ENCODE measurements around the gene ITGB4. TPM values are rescaled to one million over a fixed set of nuclear protein-coding genes. Genes with fewer than 3 reads are reported as not detected.

Gene ITGB4
- total RNA-seq, 1 experiment from 2014 or later = 5.3 TPM

DNA sequence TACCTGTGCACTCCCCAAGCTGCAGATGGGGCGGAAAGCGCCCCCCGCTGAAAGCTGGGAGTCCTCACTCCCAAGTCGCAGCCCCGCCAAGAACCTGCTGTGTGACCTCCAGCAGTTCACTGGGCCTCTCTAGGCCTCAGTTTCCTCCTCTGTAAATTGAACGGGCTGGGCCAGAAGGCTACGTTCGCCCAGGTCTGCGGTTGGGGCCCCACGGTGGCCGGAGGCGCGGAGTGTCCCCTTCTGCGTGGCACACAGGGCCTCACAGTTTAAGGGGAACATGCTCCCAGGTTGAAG, 43.1 kb downstream of the ITGB4 start:
- peak overlapping the region; percentile 48 for H3K4me2 ChIP-seq (ENCODE audit: insufficient read depth, insufficient read length, low read length)
- TF ChIP-seq, protein P1, sequence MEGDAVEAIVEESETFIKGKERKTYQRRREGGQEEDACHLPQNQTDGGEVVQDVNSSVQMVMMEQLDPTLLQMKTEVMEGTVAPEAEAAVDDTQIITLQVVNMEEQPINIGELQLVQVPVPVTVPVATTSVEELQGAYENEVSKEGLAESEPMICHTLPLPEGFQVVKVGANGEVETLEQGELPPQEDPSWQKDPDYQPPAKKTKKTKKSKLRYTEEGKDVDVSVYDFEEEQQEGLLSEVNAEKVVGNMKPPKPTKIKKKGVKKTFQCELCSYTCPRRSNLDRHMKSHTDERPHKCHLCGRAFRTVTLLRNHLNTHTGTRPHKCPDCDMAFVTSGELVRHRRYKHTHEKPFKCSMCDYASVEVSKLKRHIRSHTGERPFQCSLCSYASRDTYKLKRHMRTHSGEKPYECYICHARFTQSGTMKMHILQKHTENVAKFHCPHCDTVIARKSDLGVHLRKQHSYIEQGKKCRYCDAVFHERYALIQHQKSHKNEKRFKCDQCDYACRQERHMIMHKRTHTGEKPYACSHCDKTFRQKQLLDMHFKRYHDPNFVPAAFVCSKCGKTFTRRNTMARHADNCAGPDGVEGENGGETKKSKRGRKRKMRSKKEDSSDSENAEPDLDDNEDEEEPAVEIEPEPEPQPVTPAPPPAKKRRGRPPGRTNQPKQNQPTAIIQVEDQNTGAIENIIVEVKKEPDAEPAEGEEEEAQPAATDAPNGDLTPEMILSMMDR (conservative IDR thresholded peaks at IDR 0.05) = no peak; the same call in 2 of the 3 replicates

More for the DNA sequence above, 43.1 kb downstream of the ITGB4 start:
- Histone ChIP-seq H3K56ac (ENCODE audit: insufficient read length, low read depth, low read length) (no peak overlapping the region), H3K79me2 (ENCODE audit: insufficient read depth, low read length) (no peaks in the 10 kb centered on the region), H2BK20ac (ENCODE audit: low read depth, low read length, poor library complexity, severe bottlenecking) (no peak overlapping the region), H2AFZ (ENCODE audit: low read length) (no peak overlapping the region), H4K20me1 (ENCODE audit: control insufficient read depth, insufficient read depth, insufficient read length) (no peaks in the 10 kb centered on the region), H2BK12ac (ENCODE audit: insufficient read length, low read depth, low read length) (no peak overlapping the region), H4K8ac (replicated peaks; ENCODE audit: insufficient read length, low read depth, low read length) (no peak overlapping the region), H4K91ac (ENCODE audit: insufficient read length, low read depth, low read length) (no peak overlapping the region), H3K9ac (ENCODE audit: extremely low read depth, insufficient read length, low read length) (no peak overlapping the region), H2AK5ac (ENCODE audit: insufficient read length, low read length) (no peak overlapping the region), H2BK5ac (ENCODE audit: insufficient read length, low read length) (no peak overlapping the region), H3K23ac (ENCODE audit: insufficient read length, low read depth, low read length) (no peak overlapping the region), H3K4ac (ENCODE audit: low read depth, low read length) (no peak overlapping the region), H3K27ac (ENCODE audit: insufficient read length, low read depth, low read length) (no peak overlapping the region), H2BK120ac (ENCODE audit: low read depth, low read length, poor library complexity, severe bottlenecking) (no peak overlapping the region), H3T11ph (ENCODE audit: low read length) (no peak overlapping the region), H3K23me2 (ENCODE audit: insufficient read length, low read depth, low read length, poor library complexity, severe bottlenecking) (peaks cover 11% of the 10 kb centered on the region), H3K4me1 (ENCODE audit: insufficient read depth, low read length) (no peaks in the 10 kb centered on the region), H3K79me1 (ENCODE audit: insufficient read depth, low read depth, low read length, poor library complexity, severe bottlenecking) (no peaks in the 10 kb centered on the region), H4K5ac (ENCODE audit: insufficient read length, low read depth, low read length) (no peak overlapping the region), H3K14ac (ENCODE audit: insufficient read depth, low read length) (no peak overlapping the region), H2BK15ac (ENCODE audit: low read depth, low read length) (no peak overlapping the region), H3K9me3 (ENCODE audit: control insufficient read depth, low read depth, low read length) (no peaks in the 10 kb centered on the region), H3K18ac (ENCODE audit: insufficient read length, low read depth, low read length) (no peak overlapping the region), H3K27me3 (ENCODE audit: insufficient read depth, low read length) (no peaks in the 10 kb centered on the region)
- peaks cover 2% of the 10 kb centered on the region; the same call in 1 of the 2 replicates for H3K27me3 Mint-ChIP-seq (ENCODE audit: low read depth)
- peak overlapping the region; percentile 64 to 80 for H3K4me3 Mint-ChIP-seq
- DNase-seq = no peak
- no CpG with 5 or more reads among the region's 14 CpGs for WGBS (ENCODE audit: extremely low coverage, insufficient read length, low lambda C conversion rate)
- H3K36me3 Mint-ChIP-seq (ENCODE audit: insufficient read depth in 1 of 3, low read depth in 3 of 3) = peaks cover 0 to 6% (median 0%) of the 10 kb centered on the region in 3 experiments; a peak in 3 of 7 replicates
- no peak overlapping the region for H3K27ac Mint-ChIP-seq
- no peaks in the 10 kb centered on the region for H3K9me3 Mint-ChIP-seq
- peaks cover 8 to 12% of the 10 kb centered on the region in 2 experiments for H3K4me1 Mint-ChIP-seq
